CD4-positive, alpha-beta T cell treated with Interleukin-15 for 4 hours (primary cell): ENCODE results near the gene CYP2D6.
"Not testable (repeated sequence)": the region's sequence is repeated elsewhere in the genome, so short reads cannot be mapped to it uniquely, and the experiment has no call there.

Source experiments
- DNase-seq: peaks from one replicate; pipeline ENCODE4 v3.0.0-alpha.2; 2020; ENCODE audit warnings: low spot score

CYP2D6 gene

DNA sequence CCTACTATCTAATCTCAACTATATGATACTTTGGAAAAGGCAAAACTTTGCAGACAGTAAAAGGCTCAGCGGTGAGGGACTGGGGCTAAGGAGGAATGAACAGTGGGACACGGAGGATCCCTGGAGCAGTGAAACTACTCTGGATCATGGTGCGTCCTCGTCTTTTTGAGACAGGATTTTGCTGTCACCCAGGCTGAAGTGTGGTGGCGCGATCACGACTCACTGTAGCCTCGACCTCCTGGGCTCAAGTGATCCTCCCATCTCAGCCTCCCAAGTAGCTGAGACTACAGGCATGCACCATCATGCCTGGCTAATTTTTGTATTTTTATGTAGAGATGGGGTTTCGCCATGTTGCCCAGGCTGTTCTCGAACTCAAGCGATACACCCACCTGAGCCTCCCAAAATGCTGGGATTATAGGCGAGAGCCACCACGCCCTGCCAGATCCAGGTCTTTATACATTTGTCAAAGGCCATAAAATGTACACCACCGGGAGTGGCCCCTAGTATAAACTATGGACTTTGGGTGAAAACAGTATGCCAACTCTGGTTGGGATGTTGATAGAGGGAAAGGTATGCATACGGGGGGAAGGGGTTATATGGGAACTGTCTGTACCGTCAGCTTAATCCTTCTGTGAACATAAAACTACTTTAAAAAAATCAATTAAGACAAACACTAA is 28.0 kb upstream of the CYP2D6 start:
- DNase-seq: no peak

DNA sequence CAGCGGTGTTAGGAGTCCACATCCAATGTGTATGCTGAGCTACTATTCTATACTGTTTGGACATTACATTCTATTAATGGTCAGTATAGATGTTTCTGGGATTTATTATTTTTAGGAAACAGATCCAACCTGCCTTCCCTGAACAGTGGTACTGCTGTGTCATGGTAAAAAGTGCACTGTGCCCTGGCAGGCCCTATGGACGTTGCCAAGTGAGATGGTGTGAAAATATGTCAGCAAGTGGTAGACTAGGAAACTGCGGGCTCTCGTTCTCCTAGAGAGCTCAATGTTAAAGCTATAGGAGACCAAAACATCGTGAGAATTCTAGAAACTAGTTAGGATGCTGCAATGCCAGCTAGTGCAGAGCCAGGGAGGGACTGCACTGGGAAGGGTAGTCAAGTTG is 26.0 kb upstream of the CYP2D6 start:
- no peak for DNase-seq

DNA sequence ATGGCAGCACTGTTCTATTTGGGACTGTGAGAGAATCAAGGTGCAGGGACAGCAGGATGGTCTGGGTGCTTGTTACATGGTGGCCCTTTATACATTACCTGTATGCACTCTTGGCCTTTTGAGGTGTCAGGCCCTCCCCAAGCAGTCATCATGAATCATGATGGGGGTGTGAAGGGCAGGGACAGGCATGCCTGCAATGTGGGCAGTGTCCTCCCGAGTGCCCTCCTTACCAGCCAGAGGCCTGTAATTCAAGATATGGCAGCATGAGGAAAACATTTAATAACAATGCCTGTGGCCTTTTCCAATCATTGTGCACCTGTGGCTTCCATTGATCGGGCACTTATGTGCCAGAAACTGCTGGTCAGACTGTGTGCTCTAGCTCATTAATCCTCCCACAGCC is 25.5 kb upstream of the CYP2D6 start:
- DNase-seq: no peak

DNA sequence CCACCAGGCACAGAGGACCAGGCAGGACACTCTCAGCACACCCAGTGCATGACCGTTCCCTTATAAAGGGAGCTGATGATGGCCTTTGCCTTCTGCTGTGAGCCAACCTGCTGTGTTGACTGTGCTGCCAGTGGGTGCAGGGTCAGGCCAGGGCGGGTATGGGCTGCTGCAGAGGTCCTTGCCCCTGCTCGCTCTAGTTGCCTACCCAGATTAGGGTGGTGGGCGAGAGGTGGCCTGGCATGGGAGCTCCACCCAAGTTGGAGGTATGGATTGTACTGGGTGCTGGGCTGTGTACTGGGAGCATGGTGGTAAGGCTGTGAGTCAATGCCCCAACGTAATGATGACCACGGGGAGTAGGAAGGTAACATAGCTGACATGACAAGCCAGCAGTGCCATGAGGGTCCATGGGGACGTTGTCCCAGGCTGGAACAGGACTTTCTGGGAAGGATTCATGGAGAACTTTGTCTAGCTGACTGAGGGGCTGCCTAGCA is 24.5 kb upstream of the CYP2D6 start:
- no peak for DNase-seq

DNA sequence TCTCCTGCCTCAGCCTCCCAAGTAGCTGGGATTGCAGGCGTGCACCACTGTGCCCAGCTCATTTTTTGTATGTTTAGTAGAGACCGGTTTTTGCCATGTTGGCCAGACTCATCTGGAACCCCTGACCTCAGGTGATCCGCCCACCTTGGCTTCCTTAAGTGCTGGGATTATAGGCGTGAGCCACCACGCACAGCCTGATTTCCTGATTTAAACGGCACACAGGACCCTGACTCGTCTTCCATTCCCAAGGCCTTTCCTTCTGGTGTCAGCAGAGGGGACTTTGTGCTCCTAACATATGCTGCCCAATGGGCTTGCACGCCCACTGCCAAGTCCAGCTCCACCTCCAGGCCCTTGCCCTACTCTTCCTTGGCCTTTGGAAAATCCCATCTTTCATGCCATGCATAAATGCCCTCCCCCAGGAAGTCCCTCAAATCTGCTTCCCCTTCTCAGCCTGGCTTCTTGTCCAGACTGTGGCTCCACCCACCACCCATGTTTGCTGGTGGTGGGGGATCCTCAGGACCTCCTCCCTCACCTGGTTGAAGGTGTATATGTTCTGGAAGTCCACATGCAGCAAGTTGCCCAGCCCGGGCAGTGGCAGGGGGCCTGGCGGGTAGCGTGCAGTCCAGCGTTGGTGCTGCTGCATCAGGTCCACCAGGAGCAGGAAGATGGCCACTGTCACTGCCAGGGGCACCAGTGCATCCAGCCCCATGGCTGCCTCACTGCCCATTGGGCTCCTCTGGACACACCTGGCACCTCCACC is 23.9 kb upstream of the CYP2D6 start:
- DNase-seq: no peak

DNA sequence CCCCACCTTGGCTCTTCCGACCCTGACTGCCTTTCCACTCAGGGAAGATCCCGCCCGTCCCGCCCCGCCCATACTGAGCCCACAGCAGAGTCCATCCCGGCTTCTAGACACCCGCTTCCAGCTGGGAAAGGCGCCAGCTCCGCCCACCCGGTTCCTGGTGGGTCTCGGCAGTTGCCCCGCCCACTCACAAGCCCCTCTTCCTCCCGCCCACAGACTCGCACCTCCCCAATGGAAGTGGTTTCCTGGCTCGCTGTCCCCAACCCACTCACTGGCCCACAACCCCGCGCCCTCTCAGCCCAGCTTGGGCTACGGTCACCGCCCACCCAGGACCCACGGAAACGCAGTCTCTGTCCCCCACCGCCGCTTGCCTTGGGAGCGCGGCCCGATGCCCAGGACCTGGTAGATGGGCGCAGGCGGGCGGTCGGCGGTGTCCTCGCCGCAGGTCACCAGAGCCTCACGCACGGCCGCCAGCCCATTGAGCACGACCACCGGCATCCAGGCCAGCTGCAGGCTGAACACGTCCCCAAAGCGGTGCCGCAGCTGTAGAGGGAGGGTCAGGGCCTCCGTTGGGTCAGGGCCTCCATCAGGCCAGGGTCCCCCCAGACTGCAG is 22.2 kb upstream of the CYP2D6 start:
- DNase-seq: no peak

DNA sequence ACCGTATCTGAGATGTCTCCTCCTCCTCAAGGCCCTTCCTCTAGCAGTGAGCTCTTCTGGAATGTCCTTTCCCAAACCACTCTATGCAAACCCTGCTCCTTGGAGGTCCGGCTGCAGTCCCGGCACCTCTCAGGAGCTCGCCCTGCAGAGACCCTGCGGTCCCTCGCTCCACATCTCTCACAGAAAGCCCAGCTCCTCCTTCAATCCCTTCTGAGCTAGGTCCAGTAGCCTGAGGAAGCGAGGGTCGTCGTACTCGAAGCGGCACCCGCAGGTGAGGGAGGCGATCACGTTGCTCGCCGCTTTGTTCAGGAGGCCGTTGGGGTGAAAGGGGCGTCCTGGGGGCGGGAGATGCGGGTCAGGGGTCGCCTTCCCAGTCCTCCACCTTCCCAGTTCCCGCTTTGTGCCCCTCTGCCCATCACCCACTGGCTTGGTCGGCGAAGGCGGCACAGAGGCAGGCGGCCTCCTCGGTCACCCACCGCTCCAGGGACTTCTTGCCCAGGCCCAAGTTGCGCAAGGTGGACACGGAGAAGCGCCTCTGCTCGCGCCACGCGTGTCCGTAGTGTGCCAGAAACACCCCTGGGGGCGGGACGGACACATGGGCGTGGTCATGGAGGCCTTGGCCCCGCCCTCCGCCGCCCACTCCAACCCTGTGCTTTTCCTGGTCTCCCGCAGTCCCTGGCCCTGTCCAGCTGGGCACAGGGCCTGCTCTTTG is 21.5 kb upstream of the CYP2D6 start:
- DNase-seq: no peak

DNA sequence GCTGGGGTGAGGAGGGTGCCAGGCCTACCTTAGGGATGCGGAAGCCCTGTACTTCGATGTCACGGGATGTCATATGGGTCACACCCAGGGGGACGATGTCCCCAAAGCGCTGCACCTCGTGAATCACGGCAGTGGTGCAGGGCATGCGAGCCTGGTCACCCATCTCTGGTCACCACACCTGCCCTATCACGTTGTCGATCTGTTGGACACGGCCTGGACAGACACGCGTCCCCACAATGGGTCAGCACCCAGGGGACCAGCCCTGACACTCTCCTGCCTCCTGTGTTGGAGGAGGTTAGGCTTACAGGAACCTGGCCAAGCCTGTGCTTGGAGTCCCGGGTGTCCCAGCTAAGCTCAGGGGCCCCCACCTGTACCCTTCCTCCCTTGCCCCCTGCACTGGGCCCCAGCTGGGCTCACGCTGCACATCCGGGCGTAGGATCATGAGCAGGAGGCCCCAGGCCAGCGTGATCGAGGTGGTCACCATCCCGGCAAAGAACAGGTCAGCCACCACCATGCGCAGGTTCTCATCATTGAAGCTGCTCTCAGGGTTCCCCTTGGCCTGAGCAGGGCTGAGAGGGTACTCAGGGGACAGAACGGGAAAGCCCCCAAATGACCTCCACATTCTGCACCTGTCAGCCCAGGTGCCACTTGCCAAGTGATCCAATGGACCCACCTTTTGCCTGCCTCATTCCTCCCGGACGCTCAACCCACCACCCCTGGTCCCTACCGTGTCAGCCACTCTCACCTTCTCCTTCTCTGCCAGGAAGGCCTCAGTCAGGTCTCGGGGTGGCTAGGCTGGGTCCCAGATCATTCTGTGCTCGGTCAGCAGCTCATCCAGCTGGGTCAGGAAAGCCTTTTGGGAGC is 20.3 kb upstream of the CYP2D6 start:
- DNase-seq: no peak

DNA sequence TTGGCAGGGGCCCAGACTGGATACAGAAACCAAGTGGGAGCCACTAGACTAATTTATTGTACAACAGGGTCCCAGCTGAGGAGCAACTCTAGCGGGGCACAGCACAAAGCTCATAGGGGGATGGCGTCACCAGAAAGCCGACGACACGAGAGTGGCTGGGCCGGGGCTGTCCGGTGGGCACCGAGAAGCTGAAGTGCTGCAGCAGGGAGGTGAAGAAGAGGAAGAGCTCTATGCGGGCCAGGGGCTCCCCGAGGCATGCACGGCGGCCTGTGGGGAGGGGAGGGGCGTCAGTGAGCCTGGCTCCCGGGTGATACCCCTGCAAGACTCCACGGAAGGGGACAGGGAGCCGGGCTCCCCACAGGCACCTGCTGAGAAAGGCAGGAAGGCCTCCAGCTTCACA is 19.2 kb upstream of the CYP2D6 start:
- DNase-seq: not testable (repeated sequence)

DNA sequence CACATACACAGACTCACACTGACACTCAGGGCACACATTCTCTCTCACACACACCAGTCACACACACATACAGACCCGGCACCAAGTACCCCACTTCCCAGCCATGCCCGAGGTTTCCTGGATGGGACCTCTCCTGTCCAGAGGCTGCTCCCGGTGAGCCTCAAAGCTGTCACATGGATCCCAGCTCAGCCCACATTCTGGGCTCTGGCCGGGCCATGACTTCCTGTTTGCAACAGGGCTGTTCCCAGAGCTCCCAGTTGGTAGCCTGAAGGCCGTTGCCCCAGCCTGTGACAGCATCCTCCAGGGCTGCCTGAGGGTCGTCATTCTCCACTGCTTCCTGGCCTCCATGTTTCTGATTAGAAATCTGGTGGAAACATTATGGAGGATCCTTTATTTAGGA is 14.6 kb upstream of the CYP2D6 start:
- DNase-seq: no peak

DNA sequence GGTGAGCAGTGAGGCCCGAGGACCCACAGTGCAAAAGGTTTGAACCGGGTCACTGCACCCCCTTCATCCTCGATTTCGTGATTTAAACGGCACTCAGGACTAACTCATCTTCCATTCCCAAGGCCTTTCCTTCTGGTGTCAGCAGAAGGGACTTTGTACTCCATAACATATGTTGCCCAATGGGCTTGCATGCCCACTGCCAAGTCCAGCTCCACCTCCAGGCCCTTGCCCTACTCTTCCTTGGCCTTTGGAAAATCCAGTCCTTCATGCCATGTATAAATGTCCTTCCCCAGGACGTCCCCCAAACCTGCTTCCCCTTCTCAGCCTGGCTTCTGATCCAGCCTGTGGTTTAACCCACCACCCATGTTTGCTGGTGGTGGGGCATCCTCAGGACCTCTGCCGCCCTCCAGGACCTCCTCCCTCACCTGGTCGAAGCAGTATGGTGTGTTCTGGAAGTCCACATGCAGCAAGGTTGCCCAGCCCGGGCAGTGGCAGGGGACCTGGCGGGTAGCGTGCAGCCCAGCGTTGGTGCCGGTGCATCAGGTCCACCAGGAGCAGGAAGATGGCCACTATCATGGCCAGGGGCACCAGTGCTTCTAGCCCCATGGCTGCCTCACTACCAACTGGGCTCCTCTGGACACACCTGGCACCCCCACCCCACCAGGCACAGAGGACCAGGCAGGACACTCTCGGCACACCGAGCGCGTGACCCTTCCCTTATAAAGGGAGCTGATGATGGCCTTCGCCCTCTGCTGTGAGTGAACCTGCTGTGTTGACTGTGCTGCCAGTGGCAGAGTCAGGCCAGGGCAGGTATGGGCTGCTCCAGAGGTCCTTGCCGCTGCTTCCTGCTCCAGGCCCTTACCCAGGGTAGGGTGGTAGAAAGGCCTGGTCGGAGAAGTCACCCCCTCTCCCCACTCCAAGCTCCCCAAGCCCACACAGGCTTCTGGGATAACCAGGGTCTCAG is 13.5 kb upstream of the CYP2D6 start:
- DNase-seq: not testable (repeated sequence)

DNA sequence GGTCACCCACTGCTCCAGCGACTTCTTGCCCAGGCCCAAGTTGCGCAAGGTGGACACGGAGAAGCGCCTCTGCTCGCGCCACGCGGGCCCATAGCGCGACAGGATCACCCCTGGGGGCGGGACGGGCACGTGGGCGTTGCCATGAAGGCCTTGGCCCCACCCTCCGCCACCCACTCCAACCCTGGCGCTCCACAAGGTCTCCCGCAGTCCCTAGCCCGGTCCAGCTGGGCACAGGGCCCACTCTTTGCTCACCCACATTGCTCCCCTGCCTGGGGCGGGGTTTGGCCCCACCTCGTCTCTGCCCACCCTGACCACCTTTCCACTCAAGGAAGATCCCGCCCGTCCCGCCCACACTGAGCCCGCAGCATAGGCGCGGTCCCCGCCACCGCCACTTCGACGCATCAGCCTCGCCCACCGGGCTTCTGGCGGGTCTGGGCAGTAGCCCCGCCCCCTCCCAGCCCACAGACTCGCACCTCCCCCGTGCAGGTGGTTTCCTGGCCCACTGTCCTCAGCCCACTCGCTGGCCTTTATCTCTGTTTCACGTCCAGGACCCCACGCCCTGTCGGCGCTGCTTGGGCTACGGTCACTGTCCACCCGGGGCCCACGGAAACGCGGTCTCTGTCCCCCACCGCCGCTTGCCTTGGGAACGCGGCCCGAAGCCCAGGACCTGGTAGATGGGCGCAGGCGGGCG is 12.3 kb upstream of the CYP2D6 start:
- no peak for DNase-seq

DNA sequence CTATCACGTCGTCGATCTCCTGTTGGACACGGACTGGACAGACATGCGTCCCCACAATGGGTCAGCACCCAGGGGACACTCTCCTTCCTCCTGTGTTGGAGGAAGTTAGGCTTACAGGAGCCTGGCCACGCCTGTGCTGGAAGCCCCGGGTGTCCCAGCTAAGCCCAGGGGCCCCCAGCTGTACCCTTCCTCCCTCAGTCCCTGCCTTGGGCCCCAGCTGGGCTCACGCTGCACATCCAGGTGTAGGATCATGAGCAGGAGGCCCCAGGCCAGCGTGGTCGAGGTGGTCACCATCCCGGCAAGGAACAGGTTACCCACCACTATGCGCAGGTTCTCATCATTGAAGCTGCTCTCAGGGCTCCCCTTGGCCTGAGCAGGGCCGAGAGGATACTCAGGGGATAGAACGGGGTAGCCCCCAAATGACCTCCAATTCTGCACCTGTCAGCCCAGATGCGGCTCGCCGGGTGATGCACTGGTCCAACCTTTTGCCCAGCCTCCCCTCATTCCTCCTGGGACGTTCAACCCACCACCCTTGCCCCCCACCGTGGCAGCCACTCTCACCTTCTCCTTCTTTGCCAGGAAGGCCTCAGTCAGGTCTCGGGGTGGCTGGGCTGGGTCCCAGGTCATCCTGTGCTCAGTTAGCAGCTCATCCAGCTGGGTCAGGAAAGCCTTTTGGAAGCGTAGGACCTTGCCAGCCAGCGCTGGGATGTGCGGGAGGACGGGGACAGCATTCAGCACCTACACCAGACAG is 10.9 kb upstream of the CYP2D6 start:
- not testable (repeated sequence) for DNase-seq

DNA sequence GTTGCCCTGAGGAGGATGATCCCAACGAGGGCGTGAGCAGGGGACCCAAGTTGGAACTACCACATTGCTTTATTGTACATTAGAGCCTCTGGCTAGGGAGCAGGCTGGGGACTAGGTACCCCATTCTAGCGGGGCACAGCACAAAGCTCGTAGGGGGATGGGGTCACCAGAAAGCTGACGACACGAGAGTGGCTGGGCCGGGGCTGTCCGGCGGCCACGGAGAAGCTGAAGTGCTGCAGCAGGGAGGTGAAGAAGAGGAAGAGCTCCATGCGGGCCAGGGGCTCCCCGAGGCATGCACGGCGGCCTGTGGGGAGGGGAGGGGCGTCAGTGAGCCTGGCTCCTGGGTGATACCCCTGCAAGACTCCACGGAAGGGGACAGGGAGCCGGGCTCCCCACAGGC is 9.5 kb upstream of the CYP2D6 start:
- not testable (repeated sequence) for DNase-seq

DNA sequence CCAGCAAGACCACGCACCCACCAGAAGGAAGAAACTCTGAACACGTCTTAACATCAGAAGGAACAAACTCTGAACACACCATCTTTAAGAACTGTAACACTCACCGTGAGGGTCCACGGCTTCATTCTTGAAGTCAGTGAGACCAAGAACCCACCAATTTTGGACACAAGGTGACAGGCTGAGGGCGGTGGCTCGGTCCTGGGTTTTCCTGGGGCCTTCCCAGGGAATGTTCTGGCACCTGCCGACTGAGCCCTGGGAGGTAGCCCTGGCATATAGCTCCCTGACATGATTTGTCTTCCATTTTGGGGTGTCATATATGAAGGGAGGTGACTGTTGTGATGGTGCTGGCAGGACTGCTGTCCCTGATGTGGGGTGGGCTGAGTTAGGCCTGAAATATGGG is 8.9 kb upstream of the CYP2D6 start:
- DNase-seq: not testable (repeated sequence)

DNA sequence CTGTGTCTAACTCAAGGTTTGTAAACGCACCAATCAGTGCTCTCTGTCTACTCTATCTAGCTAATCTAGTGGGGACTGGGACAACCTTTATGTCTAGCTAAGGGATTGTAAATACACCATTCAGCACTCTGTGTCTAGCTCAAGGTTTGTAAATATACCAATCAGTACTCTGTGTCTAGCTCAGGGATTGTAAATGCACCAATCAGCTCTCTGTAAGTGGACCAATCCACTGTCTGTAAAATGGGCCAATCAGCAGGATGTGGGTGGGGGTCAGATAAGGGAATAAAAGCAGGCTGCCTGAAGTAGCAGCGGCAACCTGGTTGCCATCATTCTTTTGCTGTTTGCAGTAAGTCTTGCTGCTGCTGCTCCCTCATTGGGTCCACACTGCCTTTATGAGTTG is 8.4 kb upstream of the CYP2D6 start:
- no peak for DNase-seq

DNA sequence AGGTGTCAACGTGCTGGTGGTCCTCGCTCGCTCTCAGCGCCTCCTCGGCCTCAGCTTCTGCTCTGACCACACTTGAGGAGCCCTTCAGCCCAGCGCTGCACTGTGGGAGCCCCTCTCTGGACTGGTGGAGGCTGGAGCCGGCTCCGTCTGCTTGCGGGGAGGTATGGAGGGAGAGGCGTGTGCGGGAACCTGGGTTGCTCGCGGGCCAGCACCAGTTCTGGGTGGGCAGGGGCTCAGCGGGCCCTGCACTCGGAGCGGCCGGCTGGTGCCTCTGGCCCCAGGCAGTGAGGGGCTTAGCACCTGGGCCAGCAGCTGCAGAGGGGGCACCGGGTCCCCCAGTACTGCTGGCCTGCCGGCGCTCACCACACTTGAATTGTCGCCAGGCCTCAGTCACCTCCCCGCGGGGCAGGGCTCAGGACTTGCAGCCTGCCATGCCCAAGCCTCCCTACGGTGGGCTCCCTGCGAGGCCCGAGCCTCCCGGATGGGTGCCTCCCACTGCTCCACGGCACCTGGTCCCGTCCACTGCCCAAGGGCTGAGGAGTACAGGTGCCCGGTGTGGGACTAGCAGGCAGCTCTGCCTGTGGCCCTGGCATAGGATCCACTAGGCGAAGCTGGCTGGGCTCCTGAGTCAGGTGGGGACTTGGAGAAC is 7.6 kb upstream of the CYP2D6 start:
- DNase-seq: no peak

DNA sequence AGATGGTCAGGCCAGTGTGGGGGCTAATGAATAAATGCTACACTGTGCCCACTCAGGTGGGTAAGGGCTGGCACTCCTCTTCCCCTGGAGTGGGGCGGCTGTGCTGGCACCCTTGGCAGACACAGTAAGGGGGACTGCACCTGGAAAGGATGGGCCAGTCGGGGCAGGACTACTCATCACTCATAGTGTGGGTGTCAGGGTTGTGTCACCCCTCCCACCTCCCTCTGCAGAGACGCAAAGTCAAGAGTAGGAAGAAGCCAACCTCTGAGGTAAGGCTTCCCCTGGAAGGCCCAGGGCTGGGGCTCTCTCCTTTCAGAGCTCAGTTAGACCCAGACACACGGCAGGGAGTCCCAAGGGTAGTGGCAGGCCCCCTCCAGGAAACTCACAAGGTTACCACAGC is 5.1 kb upstream of the CYP2D6 start:
- not testable (repeated sequence) for DNase-seq
